ENCODE results near the gene PDE6A.
"Not testable (repeated sequence)": the region's sequence is repeated elsewhere in the genome, so short reads cannot be mapped to it uniquely, and the experiment has no call there.

Gene PDE6A

DNA sequence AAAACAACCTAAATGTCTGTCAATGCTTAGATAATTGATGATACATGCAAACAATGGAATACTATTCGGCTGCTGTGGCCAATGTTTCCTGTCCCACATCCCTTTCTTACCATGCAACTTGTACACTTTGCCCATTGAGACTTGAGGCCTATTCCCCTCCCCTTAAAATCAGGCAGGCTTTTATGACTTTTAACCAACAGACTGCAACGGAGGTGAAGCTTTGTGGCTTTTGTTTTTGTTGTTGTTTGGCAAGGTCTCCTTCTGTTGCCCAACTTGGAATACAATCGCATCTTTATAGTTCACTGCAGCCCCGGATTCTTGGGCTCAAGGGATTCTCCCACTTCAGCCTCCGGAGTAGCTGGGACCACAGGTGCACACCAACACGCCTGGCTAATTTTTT is 10.2 kb upstream of the PDE6A start:
- Histone ChIP-seq H3K27ac (no peak overlapping the region), H3K4me3 (no peak overlapping the region)

DNA sequence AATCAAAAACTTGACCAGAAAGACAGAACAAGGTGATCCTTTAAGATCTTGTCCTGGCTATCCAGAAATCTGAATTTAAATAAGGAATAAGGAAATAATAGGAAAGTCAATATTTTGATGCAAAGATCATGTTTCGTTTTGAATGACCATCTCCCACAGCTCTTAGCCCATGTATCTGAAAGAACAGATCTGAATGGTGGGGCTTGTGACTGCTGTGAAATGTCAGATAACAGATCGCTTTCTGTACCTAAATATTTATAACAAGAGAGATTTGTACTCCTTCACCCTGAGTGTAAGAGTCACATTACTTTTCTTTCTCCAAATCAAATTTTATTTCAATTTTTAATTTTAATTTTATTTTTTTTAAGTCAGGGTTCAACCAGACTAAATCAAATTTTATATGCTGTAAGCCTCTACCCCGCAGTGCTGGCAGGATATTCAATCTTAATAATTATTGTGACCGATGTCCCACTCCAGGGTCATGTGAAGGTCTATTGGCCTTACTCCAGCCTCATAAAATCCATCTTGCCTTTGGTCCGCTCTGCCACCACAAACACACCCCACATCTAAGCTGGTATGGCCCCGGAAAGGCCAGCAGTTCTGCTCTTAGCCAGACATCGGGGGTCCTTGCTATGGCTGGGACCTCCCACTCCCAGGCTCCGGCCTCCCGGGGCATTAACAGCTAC is 9.0 kb upstream of the PDE6A start:
- Histone ChIP-seq H3K4me3 (no peak overlapping the region), H3K27ac (no peak overlapping the region)

DNA sequence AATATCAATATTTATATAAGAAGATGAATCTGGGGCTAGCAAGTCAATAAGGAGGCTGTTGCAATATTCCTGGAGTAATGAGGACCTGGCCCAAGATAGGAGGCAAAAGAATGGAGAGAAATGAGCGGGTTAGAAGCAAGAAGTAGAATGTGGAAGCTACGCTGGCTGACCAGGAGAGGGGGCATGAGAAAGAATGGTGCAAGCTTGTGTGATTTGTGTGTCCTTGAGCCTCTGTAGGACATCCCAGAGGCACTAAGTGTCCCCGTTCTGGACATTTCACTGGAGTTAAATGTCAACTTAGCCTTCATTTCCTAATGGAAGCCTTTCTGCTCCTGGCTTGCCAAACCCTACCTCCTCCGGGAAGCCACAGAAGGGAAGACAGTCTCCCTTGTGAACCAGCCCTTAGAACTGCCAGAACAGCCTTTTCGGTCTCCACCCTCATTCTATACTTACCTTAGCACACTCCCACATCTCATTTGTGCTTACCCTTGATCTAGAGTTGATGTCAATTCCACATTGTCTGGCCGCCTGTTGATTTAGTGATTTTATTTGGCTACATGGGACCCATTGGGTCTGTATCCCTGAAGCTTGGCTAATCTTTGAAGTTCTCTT is 6.7 kb upstream of the PDE6A start:
- Histone ChIP-seq H3K27ac (peak overlapping the region in 1 of 21 experiments; percentile 24), H3K4me3 (no peak overlapping the region)

DNA sequence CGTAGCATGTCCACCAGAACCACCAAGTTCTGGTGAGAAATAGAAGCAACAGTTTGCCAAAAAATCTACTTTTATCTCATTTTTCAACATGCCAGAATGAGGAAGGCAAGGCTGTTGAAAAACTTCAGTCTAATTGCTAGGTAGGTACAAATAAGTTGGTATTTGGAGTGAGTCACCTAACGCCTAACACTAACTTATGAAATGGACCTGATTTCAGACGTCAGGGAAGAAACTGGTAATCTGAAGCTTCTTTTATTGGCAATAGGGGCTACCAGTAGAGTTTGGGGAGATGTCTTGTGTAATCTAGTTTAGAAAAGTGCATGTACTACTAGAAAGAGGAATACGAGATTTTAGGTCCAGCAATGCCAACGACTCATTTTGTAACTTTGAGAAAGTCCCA is 4.4 kb upstream of the PDE6A start:
- Histone ChIP-seq H3K4me3 (no peak overlapping the region), H3K27ac (no peak overlapping the region)

DNA sequence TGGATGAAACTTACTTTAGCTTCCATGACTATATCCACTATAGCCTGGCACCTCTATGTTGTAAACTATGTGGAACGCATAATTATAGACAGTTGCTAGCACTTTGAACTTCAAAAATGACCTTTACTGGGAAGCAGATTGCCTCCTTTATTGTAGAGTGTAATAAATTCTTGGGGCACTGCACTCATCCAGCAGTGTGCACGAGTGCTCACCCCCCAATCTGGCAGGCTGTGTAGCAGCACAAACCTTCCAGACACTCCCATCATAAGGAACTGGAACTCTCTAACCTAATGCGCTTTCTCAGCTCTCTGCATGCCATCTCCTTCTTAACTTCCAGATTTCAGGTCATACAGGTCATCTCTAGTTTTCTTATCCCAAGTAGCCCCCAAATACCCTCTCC is 1.5 kb upstream of the PDE6A start:
- Histone ChIP-seq H3K4me3 (no peak overlapping the region), H3K27ac (no peak overlapping the region)

DNA sequence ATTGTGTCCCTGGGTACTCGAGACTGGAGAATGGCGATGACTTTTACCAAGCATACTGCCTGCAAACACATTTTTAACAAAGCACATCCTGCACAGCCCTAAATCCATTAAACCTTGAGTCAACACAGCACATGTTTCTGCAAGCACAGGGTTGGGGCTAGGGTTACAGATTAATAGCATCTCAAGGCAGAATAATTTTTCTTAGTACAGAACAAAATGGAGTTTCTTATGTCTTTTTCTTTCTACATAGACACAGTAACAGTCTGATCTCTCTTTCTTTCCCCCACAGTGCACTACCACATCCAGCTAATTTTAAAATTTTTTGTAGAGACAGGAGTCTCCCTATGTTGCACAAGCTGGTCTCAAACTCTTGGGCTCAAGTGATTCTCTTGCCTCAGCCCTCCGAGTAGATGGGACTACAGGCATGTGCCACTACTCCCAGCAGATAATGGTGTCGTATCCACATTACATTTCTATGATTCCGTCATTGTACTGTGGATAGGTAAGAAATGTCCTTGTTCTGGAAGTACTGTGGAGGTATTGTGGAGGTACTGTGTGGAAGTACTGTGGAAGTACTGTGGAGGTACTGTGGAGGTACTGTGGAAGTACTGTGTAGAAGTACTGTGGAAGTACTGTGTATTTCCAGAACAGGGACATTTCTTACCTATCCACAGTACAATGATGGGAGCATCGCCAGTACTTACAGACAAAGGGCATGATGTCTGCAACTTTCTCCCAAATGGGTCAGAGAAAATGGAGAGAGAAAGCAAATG is 1.2 kb downstream of the PDE6A start:
- not testable (repeated sequence) for H3K27ac ChIP-seq, H3K4me3 ChIP-seq

DNA sequence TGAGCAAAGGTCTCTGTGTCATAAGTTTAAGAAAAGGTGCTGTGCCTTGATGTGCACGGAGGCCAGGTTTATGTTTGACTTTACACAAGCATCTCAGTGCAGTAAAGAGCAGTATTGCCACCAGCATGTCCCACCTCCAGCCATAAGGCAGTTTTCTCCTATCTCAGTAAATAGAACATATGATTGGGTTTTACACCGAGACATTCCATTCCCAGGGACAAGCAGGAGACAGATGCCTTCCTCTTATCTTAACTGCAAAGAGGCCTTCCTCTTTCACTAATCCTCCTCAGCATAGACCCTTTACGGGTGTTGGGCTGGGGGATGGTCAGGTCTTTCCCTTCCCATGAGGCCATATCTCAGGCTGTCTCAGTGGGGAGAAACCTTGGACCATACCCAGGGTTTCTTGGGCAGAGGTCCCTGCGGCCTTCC is 1.8 kb downstream of the PDE6A start:
- not testable (repeated sequence) for H3K4me3 ChIP-seq
- H3K27ac ChIP-seq = peak overlapping the region in 2 of 21 experiments; percentile 3 to 34

DNA sequence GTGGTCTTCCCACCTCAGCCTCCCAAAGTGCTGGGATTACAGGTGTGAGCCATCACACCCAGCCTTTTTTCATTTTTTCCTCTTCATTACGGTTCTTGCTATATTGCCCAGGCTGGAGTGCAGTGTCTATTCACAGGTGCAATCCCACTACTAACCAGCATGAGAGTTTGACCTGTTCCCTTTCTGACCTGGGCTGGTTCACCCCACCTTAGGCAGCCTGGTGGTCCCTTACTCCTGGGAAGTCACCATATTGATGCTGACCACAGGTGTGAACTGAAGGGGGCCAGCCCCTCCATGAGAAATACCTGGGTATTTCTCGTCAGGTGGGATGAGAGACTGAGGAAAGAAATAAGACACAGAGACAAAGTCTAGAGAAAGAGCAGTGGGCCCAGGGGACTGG is 2.4 kb downstream of the PDE6A start:
- H3K27ac ChIP-seq = peak overlapping the region in 2 of 21 experiments; percentile 3 to 34
- no peak overlapping the region for H3K4me3 ChIP-seq

DNA sequence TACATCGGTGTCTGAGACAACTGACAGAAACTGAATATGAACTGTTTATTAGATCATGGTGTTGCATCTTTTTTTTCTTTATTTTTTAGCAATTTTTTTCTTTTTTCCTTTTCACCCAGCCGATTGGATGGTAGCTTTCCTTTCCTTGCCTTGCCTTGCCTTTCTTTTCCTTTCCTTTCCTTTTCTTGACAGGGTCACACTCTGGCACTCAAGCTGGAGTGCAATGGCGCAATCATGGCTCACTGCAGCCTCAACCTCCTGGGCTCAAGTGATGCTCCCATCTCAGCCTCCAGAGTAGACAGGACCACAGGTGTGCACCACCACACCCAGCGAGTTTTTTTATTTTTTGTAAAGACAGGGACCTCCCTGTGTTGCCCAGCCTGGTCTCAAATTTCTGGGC is 2.8 kb downstream of the PDE6A start:
- H3K4me3 ChIP-seq = no peak overlapping the region
- H3K27ac ChIP-seq = peak overlapping the region in 1 of 21 experiments; percentile 3

DNA sequence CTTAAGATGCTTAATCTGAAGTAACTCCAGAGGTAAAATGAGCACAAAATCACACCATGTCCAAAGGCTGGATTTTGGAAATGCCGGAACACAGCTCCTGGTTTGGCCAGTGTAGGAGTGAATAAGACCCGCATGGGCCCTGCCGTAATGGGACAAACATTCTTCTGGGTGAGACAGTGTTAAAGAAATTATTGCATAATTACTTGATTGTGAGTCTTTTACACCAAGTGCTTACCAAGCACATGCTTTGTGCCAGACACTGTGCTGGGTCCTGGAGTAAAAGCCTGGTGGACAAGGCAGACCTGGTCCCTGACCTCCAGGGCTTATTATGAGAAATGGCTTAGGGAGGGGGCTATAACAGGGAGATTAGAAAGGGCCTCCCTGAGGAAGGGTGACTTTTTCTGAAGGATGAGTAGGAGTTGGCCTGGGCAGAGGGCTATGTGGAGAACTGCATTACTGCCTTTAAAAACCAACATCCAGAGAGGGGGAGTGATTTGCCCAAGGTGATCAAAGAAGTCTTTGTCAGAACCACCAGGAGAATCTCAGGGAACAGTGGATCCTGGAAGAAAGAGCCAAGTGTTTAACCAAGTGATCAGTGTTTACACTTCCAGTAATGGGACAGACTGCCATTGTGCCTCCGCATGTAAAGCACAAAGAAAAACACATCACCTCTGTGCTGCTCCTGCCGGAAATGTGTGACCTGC is 3.5 kb downstream of the PDE6A start:
- peak overlapping the region in 4 of 21 experiments; percentile 3 to 59 (median 50) for H3K27ac ChIP-seq

DNA sequence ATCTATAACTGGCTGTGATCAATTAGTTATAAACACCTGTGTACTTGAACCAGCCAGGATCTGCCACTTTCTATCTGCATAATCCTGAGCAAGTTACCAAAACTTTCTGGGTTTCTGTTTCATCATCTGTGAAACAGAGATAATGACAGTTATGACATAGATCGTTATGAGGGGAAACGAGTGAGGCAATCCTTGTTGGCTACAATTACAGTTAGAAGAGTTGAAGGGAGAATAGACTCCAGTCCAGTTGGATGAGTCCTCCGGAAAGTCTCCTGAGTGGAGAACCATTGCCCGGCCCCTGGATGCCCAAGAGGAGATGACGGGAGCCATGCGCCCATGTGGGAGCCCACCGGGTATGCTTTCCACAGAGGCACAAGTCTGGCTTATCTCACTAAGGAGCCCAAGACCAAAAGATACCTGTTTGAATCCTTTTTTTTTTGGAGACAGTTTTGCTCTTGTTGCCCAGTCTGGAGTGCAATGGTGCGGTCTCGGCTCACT is 4.5 kb downstream of the PDE6A start:
- no peak overlapping the region for H3K4me3 ChIP-seq
- peak overlapping the region in 7 of 21 experiments; percentile 20 to 70 (median 54) for H3K27ac ChIP-seq

More for the DNA sequence above, 3.5 kb downstream of the PDE6A start:
- no peak overlapping the region for H3K4me3 ChIP-seq

DNA sequence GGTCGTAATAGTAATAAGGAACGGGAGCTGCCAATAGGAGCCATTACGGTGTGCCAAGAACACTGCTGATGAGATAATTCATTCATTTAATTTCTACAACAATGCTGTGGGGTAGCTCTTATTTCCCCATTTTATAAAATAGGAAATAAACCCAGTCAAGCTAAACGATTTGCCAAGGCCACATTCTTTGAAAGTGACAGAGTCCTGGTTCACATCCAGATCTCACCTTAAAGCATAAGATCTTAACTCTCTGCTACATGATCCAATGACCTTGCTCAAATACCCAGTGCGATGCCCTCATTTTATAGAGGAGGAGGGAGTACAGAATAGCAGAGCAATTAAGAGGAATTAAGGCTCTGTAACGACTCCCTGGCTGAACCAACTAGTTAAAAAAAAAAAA is 5.0 kb downstream of the PDE6A start:
- Histone ChIP-seq H3K27ac (peak overlapping the region in 7 of 21 experiments; percentile 13 to 70 (median 54)), H3K4me3 (no peak overlapping the region)

DNA sequence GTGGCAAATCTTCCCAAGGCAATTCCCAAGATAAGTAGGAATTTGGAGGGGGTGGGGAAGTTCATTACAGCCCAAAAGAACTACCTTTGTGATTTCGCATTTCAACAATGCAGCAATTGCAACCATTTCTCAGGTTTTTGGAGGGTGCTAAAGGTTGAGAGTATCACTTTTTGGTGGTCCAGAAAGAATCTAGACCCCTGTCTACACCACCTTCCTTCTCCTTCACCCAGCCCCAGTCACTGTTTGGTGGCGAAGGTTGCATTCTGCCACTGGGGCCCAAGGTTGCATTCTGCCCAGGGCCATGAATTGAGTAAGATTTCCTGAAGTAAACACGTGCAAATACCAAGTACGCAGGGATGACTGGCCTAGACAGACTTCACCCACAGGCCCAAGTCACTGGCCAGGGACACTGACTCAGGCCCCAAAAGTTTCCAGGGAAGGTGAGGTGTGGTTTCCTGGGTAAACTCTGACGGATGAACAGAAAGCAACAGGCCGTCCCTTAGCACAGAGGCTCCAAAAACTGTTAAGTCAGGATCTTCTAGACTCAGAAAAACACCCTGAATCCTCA is 5.7 kb downstream of the PDE6A start:
- H3K27ac ChIP-seq = peak overlapping the region in 7 of 21 experiments; percentile 13 to 70 (median 51)
- H3K4me3 ChIP-seq = no peak overlapping the region

DNA sequence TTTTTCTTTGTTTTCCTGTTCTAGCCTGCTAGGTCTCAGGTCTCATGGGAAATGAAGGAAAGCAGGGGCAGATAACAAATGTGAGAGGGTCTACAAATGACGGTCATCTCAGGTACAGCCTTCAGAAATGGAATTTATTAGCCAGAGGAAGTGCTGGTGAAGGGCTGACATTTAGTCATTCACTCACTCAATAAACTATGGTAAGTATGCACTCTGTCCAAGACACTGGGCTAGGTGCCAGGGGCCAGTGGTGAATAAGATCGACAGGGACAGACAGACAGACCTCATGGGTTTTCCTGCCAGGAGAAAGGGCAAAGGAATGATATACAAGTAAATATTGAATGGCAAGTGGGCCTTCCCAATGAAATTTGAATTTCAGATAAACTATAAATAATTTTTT is 6.3 kb downstream of the PDE6A start:
- no peak overlapping the region for H3K4me3 ChIP-seq
- peak overlapping the region in 6 of 21 experiments; percentile 8 to 70 (median 40) for H3K27ac ChIP-seq

DNA sequence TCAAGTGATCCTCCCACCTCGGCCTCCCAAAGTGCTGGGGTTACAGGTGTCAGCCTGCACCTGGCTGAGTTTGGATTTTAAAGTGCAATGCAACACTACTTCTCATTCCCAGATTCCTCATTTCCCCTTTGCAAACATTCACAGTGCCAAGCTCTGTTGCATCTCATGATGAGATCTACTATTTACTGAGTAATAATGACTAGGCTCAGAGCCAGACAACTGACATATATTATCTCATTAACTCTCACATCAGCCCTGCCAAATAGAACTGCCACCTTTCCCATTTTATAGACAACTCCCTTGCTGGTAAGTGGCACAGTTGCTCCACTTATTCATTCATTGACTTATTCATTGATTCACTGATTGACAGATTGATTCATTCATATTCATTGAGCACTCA is 7.0 kb downstream of the PDE6A start:
- H3K27ac ChIP-seq = peak overlapping the region in 2 of 21 experiments; percentile 42 to 74
- H3K4me3 ChIP-seq = no peak overlapping the region

DNA sequence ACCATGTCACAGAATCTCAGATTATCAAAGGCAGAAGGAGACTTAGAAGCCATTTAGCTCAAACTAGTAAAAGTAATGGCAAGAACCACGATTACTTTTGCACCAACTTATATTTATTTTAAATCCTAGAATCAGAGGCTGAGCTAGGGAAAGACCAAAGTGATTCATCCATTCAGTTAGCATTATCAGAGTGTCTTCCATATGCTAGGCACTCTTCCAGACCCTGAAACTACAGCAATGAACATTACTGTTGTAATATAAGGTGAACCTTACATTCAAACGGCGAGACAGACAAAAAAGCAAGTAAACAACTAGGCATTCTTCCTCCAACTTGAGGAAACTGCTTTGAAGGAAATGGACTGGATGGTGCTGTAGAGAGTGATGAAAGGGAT is 7.9 kb downstream of the PDE6A start:
- H3K27ac ChIP-seq = peak overlapping the region in 3 of 21 experiments; percentile 2 to 74 (median 32)
- no peak overlapping the region for H3K4me3 ChIP-seq

DNA sequence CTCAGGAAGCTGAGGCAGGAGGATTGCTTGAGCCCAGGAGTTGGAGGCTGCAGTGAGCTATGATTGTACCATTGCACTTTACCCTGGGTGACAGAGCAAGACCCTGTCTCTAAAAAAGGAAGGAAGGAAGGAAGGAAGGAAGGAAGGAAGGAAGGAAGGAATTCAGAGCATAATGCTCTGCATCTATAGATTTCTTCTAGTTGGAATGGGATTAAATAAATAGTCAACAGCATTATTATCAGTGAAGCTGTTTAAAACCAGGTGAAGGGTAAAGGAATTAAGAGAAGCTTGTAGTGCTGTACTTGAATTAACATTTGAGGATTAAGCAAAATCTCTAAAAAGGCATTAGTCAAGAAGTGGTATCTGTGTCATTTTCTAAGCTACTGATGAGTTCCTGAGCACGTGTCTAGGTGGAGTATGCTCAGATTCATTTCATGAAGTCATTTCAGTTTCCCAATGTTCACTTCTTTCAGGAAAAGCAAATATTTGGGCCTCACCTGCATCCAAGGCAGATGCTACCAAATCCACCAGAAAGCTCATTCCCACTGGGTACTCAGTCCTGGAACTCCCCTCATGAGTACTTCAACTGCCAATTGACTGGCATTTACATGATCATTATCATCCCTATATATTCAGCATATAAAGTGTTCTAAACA is 8.4 kb downstream of the PDE6A start:
- Histone ChIP-seq H3K4me3 (no peak overlapping the region), H3K27ac (peak overlapping the region in 2 of 21 experiments; percentile 68 to 74)

DNA sequence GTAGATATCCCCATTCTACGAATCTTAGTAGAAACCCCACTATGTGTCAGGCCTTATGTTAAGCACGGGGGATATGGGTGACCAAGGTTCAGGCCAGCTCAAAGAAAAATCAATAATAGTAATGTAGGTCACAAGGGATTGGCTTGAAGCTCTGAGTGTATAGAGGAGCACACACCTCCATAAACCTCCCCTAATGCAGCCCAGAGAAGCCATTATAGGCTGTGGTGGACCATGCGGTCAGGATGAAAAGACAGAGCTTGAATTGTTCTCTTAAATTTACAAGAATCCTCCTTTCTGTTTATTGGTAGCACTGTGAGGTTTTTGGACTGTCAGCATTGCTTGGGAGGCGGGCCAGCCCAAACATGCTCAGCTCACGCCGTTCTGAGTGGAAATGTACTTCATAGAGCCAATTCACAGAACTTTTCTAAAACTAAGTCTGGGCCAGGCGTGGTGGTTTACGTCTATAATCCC is 9.1 kb downstream of the PDE6A start:
- H3K4me3 ChIP-seq = no peak overlapping the region
- peak overlapping the region in 4 of 21 experiments; percentile 8 to 74 (median 56) for H3K27ac ChIP-seq

All from skin epidermis (tissue), 12 donors.